AG04450 (cell line): ENCODE measurements around the gene LRRC71. TPM values are rescaled to one million over a fixed set of nuclear protein-coding genes. Genes with fewer than 3 reads are reported as not detected.

ENCODE experiments used
- CTCF ChIA-PET: fragments of 300-600, 350-600 bp; formaldehyde crosslinking; extraction: SDS; loops from one replicate; lab custom pipeline; 2022; ENCODE audit warnings: antibody characterized with exemption, inconsistent platforms; lab: Charles Lee
- POLR2A ChIA-PET: fragments of 350-600 bp; formaldehyde crosslinking; extraction: SDS; loops from one replicate; lab custom pipeline; 2021; ENCODE audit warnings: antibody characterized with exemption, inconsistent platforms; lab: Yijun Ruan, JAX
- DNase-seq: peaks from one replicate; pipeline ENCODE4 v3.0.0-alpha.2; 2011; ENCODE audit warnings: low read depth, low spot score
- H3K27ac ChIP-seq: one replicate; pipeline ENCODE4 v1.5.1; 2012; ENCODE audit warnings: low read depth, low read length, control low read depth
- H3K27me3 ChIP-seq: one replicate; pipeline ENCODE4 v1.6.0; 2012; ENCODE audit warnings: low read length; ENCODE audit not compliant: control insufficient read depth, insufficient read depth
- H3K4me3 ChIP-seq: 2 replicates; pipeline ENCODE4 v1.5.1; 2011; ENCODE audit warnings: mild to moderate bottlenecking, low read depth, low read length, control low read depth
- H3K9me3 ChIP-seq: 2 replicates; pipeline ENCODE4 v1.5.1; 2012; ENCODE audit warnings: low read length; ENCODE audit not compliant: control insufficient read depth, insufficient read depth
- CTCF ChIP-seq: IDR thresholded peaks from 2 replicates; pipeline ENCODE4 v1.5.1; 2011; ENCODE audit warnings: low read depth, low read length, control low read depth, inconsistent platforms
- polyA plus RNA-seq: library from polyadenylated mRNA; depleted of rRNA; stranded (reverse); fragments of >200 nt; gene quantifications from 2 replicates; pipeline ENCODE4 v1.2.3, GENCODE V29; 2011

LRRC71 gene
- polyA plus RNA-seq, 1 experiment, result not detected

GRCh38 chr1:156948708-156949107 is 28.3 kb downstream of the LRRC71 start:
- H3K9me3 ChIP-seq, result no peaks in the 10 kb centered on the region
- DNase-seq, result no peak
- H3K27me3 ChIP-seq, result no peaks in the 10 kb centered on the region
- POLR2A ChIA-PET, result no interaction called here
- TF ChIP-seq CTCF, result peak; percentile 32; the same call in 1 of the 2 replicates
- CTCF ChIA-PET, result interaction anchor here (1.0 kb wide), 1 partner anchor 84 kb away, joined by 3 read pairs; no protein-coding TSS in a partner anchor
- no peak overlapping the region for H3K27ac ChIP-seq
- no peak overlapping the region for H3K4me3 ChIP-seq

- Histone ChIP-seq H3K27me3 (no peaks in the 10 kb centered on the region), H3K27ac (no peak overlapping the region), H3K4me3 (no peak overlapping the region), H3K9me3 (no peaks in the 10 kb centered on the region)
- ChIA-PET POLR2A (interaction anchor here (0.6 kb wide), 1 partner anchor 444 kb away, joined by 3 read pairs; no protein-coding TSS in a partner anchor), CTCF (interaction anchor here (1.0 kb wide), 1 partner anchor 83 kb away, joined by 3 read pairs; no protein-coding TSS in a partner anchor)
- no peak for DNase-seq
- no peak for TF ChIP-seq CTCF
These were observed 28.7 kb downstream of the LRRC71 start for GRCh38 chr1:156949127-156949526.

- Histone ChIP-seq H3K4me3 (no peak overlapping the region), H3K27me3 (no peaks in the 10 kb centered on the region), H3K27ac (no peak overlapping the region), H3K9me3 (no peaks in the 10 kb centered on the region)
- ChIA-PET POLR2A (interaction anchor here (0.7 kb wide), 1 partner anchor 13 kb away, joined by 3 read pairs; no protein-coding TSS in a partner anchor), CTCF (no interaction called here)
- no peak for TF ChIP-seq CTCF
- no peak for DNase-seq
These were observed 30.9 kb downstream of the LRRC71 start for GRCh38 chr1:156951371-156951770.

GRCh38 chr1:156953571-156953970 is 33.1 kb downstream of the LRRC71 start:
- no peak overlapping the region for H3K27ac ChIP-seq
- H3K4me3 ChIP-seq, result no peak overlapping the region
- ChIA-PET CTCF (no interaction called here), POLR2A (no interaction called here)
- DNase-seq, result no peak
- H3K9me3 ChIP-seq, result no peaks in the 10 kb centered on the region
- TF ChIP-seq CTCF, result no peak
- no peaks in the 10 kb centered on the region for H3K27me3 ChIP-seq

- Histone ChIP-seq H3K27me3 (no peaks in the 10 kb centered on the region), H3K27ac (no peak overlapping the region), H3K4me3 (no peak overlapping the region), H3K9me3 (no peaks in the 10 kb centered on the region)
- DNase-seq, result no peak
- ChIA-PET CTCF (no interaction called here), POLR2A (no interaction called here)
- TF ChIP-seq CTCF, result no peak
These were observed 35.9 kb downstream of the LRRC71 start for GRCh38 chr1:156956333-156956732.
